ENCODE measurements around the gene MPPED2.

The MPPED2 gene

GRCh38 chr11:30465623-30466022 is 120.5 kb downstream of the MPPED2 start:
- H3K9ac ChIP-seq, result no peak overlapping the region
- H3K4me2 ChIP-seq (ENCODE audit: low read length), result no peak overlapping the region
- no peak overlapping the region for H3K27ac ChIP-seq
- no peaks in the 10 kb centered on the region for H3K36me3 ChIP-seq (ENCODE audit: control insufficient read depth, insufficient read depth, low read length)
- H3K27me3 ChIP-seq (ENCODE audit: control insufficient read depth, insufficient read depth, low read length), result no peaks in the 10 kb centered on the region
- H3K9me3 ChIP-seq (ENCODE audit: control insufficient read depth, low read length), result no peaks in the 10 kb centered on the region
- H3K79me2 ChIP-seq, result no peaks in the 10 kb centered on the region
- no peak for TF ChIP-seq CTCF (IDR thresholded peaks at IDR 0.05)
- H3K4me3 ChIP-seq (ENCODE audit: low read depth, low read length), result no peak overlapping the region
- no peaks in the 10 kb centered on the region for H3K4me1 ChIP-seq
- H2AFZ ChIP-seq, result no peak overlapping the region

- H3K9me3 ChIP-seq (ENCODE audit: control insufficient read depth, low read length), result no peaks in the 10 kb centered on the region
- H3K27ac ChIP-seq, result no peak overlapping the region
- H3K4me2 ChIP-seq (ENCODE audit: low read length), result no peak overlapping the region
- H3K27me3 ChIP-seq (ENCODE audit: control insufficient read depth, insufficient read depth, low read length), result no peaks in the 10 kb centered on the region
- no peak overlapping the region for H2AFZ ChIP-seq
- no peak overlapping the region for H3K9ac ChIP-seq
- H3K4me1 ChIP-seq, result no peaks in the 10 kb centered on the region
- no peak for TF ChIP-seq CTCF (IDR thresholded peaks at IDR 0.05)
- no peaks in the 10 kb centered on the region for H3K79me2 ChIP-seq
- no peak overlapping the region for H3K4me3 ChIP-seq (ENCODE audit: low read depth, low read length)
- H3K36me3 ChIP-seq (ENCODE audit: control insufficient read depth, insufficient read depth, low read length), result no peaks in the 10 kb centered on the region
These were observed 121.0 kb downstream of the MPPED2 start for GRCh38 chr11:30465192-30465591.

- H3K4me1 ChIP-seq, result no peaks in the 10 kb centered on the region
- no peak overlapping the region for H3K27ac ChIP-seq
- H2AFZ ChIP-seq, result no peak overlapping the region
- no peaks in the 10 kb centered on the region for H3K27me3 ChIP-seq (ENCODE audit: control insufficient read depth, insufficient read depth, low read length)
- no peak overlapping the region for H3K9ac ChIP-seq
- H3K9me3 ChIP-seq (ENCODE audit: control insufficient read depth, low read length), result no peaks in the 10 kb centered on the region
- H3K79me2 ChIP-seq, result no peaks in the 10 kb centered on the region
- H3K4me2 ChIP-seq (ENCODE audit: low read length), result no peak overlapping the region
- H3K4me3 ChIP-seq (ENCODE audit: low read depth, low read length), result no peak overlapping the region
- H3K36me3 ChIP-seq (ENCODE audit: control insufficient read depth, insufficient read depth, low read length), result no peaks in the 10 kb centered on the region
- TF ChIP-seq CTCF (IDR thresholded peaks at IDR 0.05), result no peak
These were observed 122.9 kb downstream of the MPPED2 start for GRCh38 chr11:30463266-30463665.

GRCh38 chr11:30462421-30462820 is 123.7 kb downstream of the MPPED2 start:
- Histone ChIP-seq H3K36me3 (ENCODE audit: control insufficient read depth, insufficient read depth, low read length) (no peaks in the 10 kb centered on the region), H3K4me3 (ENCODE audit: low read depth, low read length) (no peak overlapping the region), H3K27me3 (ENCODE audit: control insufficient read depth, insufficient read depth, low read length) (no peaks in the 10 kb centered on the region), H3K4me1 (no peaks in the 10 kb centered on the region), H2AFZ (no peak overlapping the region), H3K4me2 (ENCODE audit: low read length) (no peak overlapping the region), H3K9me3 (ENCODE audit: control insufficient read depth, low read length) (no peaks in the 10 kb centered on the region), H3K27ac (no peak overlapping the region), H3K9ac (no peak overlapping the region), H3K79me2 (no peaks in the 10 kb centered on the region)
- TF ChIP-seq CTCF (IDR thresholded peaks at IDR 0.05), result no peak

GRCh38 chr11:30459821-30460220 is 126.3 kb downstream of the MPPED2 start:
- no peaks in the 10 kb centered on the region for H3K27me3 ChIP-seq (ENCODE audit: control insufficient read depth, insufficient read depth, low read length)
- no peaks in the 10 kb centered on the region for H3K9me3 ChIP-seq (ENCODE audit: control insufficient read depth, low read length)
- H3K9ac ChIP-seq, result no peak overlapping the region
- H3K4me3 ChIP-seq (ENCODE audit: low read depth, low read length), result no peak overlapping the region
- no peaks in the 10 kb centered on the region for H3K4me1 ChIP-seq
- no peak overlapping the region for H2AFZ ChIP-seq
- H3K4me2 ChIP-seq (ENCODE audit: low read length), result no peak overlapping the region
- H3K27ac ChIP-seq, result no peak overlapping the region
- no peak for TF ChIP-seq CTCF (IDR thresholded peaks at IDR 0.05)
- no peaks in the 10 kb centered on the region for H3K79me2 ChIP-seq
- no peaks in the 10 kb centered on the region for H3K36me3 ChIP-seq (ENCODE audit: control insufficient read depth, insufficient read depth, low read length)

Measured in parathyroid adenoma (tissue), 2 donors.